ENCODE results near the gene RUNX1.

RUNX1 gene

GRCh38 chr21:34948157-34948556, 100.9 kb downstream of the RUNX1 start:
- no peak for DNase-seq (ENCODE audit: low spot score)
- TF ChIP-seq, protein P1, sequence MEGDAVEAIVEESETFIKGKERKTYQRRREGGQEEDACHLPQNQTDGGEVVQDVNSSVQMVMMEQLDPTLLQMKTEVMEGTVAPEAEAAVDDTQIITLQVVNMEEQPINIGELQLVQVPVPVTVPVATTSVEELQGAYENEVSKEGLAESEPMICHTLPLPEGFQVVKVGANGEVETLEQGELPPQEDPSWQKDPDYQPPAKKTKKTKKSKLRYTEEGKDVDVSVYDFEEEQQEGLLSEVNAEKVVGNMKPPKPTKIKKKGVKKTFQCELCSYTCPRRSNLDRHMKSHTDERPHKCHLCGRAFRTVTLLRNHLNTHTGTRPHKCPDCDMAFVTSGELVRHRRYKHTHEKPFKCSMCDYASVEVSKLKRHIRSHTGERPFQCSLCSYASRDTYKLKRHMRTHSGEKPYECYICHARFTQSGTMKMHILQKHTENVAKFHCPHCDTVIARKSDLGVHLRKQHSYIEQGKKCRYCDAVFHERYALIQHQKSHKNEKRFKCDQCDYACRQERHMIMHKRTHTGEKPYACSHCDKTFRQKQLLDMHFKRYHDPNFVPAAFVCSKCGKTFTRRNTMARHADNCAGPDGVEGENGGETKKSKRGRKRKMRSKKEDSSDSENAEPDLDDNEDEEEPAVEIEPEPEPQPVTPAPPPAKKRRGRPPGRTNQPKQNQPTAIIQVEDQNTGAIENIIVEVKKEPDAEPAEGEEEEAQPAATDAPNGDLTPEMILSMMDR (IDR thresholded peaks at IDR 0.05; ENCODE audit: extremely low read depth, insufficient read depth, missing control alignments), result no peak
- in situ Hi-C loops (cut with MboI; ENCODE audit: low pct_unique_long_range_greater_than_20kb, low sequenced_read_pairs, unreplicated experiment), result no loop called here

DNA sequence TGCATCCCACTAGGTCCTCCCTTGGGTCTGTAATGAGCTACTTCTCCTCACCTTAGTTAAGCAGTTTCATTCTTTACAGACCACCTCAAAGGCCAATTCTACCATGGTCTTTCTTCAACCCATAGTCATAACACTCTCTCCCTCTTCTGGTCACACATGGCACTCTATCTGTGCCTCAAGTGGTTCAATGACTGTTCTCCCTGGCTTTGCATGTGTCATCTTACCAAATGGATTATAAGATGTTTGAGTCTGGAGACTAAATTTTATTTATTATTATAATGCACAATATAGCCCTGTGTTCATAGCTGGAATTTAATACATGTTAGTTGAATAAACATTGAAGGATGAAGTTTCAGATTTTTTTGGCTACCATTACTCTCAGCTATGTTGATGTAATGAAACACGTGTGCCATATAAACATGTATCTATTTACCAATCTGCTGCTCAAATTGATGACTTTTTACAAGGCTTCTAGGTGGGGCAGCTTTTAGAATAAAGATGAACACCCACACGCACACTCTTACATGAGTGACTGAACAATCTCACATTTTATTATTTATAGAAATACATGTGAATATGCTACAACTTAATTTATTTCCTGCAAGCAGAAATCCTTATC, 102.1 kb downstream of the RUNX1 start:
- TF ChIP-seq, protein P1 (IDR thresholded peaks at IDR 0.05; ENCODE audit: extremely low read depth, insufficient read depth, missing control alignments), result peak; percentile 6
- DNase-seq (ENCODE audit: low spot score), result no peak
- in situ Hi-C loops (cut with MboI; ENCODE audit: low pct_unique_long_range_greater_than_20kb, low sequenced_read_pairs, unreplicated experiment), result no loop called here

DNA sequence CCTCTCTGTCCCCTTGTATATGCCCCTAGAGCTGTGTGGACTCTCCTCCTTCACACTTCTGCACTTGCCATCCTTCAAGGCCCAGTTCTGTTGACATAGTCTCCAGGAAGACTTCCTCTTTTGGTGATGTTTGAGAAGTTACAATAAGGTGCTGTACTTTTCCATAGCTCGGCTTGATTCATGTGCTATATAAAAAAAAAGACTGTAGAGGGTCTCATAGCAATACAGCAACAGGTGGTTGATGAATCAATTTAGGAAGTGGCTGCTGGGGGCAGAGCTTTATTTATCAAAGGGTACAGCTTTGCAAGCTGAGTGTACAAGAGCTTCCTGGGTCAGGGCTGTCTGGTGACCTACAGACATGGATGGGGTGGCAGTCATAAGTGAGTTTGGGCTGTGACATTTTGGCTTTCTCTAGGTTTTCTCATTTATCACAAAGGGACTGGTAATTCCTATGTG, 102.7 kb downstream of the RUNX1 start:
- TF ChIP-seq, protein P1 (IDR thresholded peaks at IDR 0.05; ENCODE audit: extremely low read depth, insufficient read depth, missing control alignments), result no peak
- no peak for DNase-seq (ENCODE audit: low spot score)
- in situ Hi-C loops (cut with MboI; ENCODE audit: low pct_unique_long_range_greater_than_20kb, low sequenced_read_pairs, unreplicated experiment), result no loop called here

DNA sequence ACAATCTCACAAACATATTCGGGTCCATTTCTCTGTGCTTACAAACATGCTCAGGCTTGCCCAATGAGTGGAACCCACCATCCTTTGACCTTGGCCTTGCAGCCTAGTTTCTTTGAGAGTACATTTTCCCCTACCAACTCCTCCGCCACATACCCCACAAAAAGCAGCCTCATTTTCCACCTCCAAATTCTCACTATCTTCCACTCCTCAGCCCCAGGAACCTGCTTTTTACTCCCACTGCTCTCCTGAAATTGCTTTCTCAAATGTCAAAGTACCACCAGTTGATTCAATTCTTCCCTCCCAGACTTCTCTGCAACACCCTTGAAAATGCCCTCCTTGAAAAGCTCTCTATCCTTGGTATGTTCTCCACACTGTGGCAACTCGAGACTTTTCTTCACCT, 103.8 kb downstream of the RUNX1 start:
- in situ Hi-C loops (cut with MboI; ENCODE audit: low pct_unique_long_range_greater_than_20kb, low sequenced_read_pairs, unreplicated experiment), result no loop called here
- TF ChIP-seq, protein P1 (IDR thresholded peaks at IDR 0.05; ENCODE audit: extremely low read depth, insufficient read depth, missing control alignments), result no peak
- DNase-seq (ENCODE audit: low spot score), result no peak

- TF ChIP-seq, protein P1 (IDR thresholded peaks at IDR 0.05; ENCODE audit: extremely low read depth, insufficient read depth, missing control alignments), result no peak
- in situ Hi-C loops (cut with MboI; ENCODE audit: low pct_unique_long_range_greater_than_20kb, low sequenced_read_pairs, unreplicated experiment), result no loop called here
- DNase-seq (ENCODE audit: low spot score), result no peak
These were observed 104.9 kb downstream of the RUNX1 start for GRCh38 chr21:34944015-34944755.

GRCh38 chr21:34942911-34943310, 106.2 kb downstream of the RUNX1 start:
- TF ChIP-seq, protein P1 (IDR thresholded peaks at IDR 0.05; ENCODE audit: extremely low read depth, insufficient read depth, missing control alignments), result no peak
- DNase-seq (ENCODE audit: low spot score), result no peak
- in situ Hi-C loops (cut with MboI; ENCODE audit: low pct_unique_long_range_greater_than_20kb, low sequenced_read_pairs, unreplicated experiment), result no loop called here
